GM19023 (cell line): ENCODE results near the gene HOMER3.
"Not testable (repeated sequence)": the region's sequence is repeated elsewhere in the genome, so short reads cannot be mapped to it uniquely, and the experiment has no call there.

Experiments
- ATAC-seq: cut with Tn5 transposase; IDR thresholded peaks from one replicate; pipeline ENCODE4 v1.9.1; 2021; ENCODE audit warnings: mild to moderate bottlenecking, moderate library complexity; ENCODE audit not compliant: unreplicated experiment

The HOMER3 gene

DNA sequence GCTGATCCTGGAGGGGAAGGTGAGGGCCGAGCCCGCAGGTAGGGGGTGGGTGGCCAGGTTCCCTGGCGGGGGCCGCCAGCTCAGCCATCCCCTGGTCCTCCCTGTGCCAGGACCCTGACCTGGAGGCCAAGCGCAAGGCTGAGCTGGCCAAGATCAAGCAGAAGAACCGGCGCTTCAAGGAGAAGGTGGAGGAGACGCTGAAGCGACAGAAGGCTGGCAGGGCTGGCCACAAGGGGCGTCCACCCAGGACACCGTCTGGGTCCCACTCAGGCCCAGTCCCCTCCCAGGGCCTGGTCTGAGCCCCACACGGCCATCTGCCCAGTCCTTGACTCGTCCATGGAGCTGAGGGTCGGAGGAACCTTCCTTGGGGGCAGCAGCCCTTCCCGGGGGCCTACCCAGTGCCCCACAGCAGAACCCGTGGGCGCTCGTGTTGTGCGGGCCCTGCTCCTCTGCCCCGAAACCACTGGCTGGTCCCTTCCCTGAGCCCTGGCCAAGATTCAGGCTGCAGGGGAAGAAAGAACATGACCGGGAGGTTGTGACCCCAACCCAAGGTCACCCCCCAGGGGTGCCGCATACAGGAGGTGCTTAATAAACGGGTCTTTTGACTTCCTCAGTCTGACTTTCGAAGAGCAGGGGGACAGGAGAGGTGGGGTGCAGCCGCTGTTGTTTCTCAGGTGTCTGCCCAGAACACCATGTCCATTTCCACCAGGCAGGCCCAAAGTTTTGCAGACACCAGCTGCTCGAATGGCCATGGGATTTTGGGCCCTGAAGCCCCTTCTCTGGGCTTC, 12.8 kb downstream of the HOMER3 start:
- no peak for ATAC-seq

DNA sequence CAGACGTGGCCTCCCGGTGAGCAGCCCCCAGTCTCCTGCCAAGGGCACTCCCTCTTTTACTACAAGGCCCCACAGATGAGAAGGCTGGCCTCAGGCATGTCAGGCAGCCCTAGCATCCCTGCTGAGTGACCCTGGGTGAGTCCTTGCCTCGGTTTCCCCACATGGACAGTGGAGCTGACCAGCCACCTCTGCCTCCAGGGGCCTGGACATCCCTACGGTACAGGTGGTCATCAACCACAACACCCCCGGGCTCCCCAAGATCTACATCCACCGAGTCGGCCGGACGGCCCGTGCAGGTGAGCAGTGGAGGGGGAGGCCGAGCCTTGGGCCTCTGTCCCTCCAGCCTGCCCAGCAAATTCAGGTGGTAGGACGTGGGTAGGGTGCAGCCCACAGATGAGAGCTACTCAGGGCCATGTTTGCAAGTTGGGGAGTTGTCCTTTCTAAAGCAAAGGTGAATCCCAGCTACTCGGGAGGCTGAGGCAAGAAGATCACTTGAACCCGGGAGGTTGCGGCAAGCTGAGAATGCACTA, 16.3 kb downstream of the HOMER3 start:
- no peak for ATAC-seq

DNA sequence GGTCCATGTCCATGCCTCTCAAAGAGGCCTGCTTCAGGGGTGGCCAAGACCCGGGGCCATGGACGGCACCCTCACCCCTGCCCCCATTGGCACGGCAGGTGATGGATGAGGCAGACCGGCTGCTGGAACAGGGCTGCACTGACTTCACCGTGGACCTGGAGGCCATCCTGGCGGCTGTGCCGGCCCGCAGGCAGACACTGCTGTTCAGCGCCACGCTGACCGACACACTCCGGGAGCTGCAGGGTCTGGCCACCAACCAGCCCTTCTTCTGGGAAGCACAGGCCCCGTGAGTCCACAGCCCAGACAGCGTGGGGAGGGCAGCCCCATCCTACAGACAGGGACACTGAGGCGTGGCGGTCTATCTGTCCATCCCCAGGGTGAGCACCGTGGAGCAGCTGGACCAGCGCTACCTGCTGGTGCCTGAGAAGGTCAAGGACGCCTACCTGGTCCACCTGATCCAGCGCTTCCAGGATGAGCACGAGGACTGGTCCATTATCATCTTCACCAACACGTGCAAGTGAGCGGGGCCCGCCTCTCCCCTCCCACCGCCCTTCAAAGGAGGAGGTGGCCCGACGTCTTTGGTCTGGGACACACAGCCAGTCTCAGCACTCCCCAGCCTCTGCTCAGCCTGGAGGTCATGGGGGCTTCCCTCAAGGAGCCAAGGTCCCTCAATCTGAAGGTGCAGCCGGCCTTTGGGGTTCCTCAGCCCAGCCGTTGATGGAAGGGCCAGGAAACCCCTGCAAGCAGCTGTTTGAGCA, 18.6 kb downstream of the HOMER3 start:
- ATAC-seq: no peak

DNA sequence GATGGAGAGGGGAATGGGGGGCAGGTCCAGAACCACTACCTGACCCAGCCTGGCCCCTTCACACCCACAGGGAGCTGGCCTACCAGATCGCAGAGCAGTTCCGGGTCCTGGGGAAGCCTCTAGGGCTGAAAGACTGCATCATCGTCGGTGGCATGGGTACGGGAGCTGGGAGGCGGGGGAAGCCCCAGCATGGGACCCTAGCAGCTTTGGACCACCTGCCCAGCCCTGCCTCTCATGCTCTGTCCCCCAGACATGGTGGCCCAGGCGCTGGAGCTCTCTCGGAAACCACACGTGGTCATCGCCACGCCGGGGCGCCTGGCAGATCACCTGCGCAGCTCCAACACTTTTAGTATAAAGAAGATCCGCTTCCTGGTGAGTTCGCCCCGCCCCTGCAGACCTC, 19.4 kb downstream of the HOMER3 start:
- no peak for ATAC-seq

DNA sequence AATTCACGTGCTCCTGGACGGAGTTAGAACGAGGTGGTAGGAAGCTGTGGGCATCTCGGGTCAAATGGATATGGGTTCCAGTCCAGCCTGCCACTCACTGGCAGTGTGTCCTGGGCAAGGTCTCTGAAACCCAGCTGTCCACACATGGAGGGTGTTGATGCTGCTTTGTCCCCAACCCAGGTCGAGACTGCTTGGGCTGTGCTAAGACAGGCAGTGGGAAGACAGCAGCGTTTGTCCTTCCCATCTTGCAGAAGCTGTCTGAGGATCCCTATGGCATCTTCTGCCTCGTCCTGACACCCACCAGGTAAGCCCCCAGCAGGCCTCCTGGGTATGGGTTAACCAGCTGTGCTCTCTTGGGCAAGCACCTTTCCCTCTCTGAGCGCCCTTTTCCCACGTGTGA, 20.6 kb downstream of the HOMER3 start:
- ATAC-seq: no peak

GRCh38 chr19:18919900-18920214, 21.2 kb downstream of the HOMER3 start:
- ATAC-seq: no peak

GRCh38 chr19:18919086-18919899, 21.7 kb downstream of the HOMER3 start, which contains the start of the genes COPE and DDX49:
TSS of gene COPE (minus strand) at chr19:18919387. CDS start at chr19:18919348, 39 bp downstream.
TSS of gene DDX49 (plus strand) at chr19:18919715. CDS start at chr19:18919742, 27 bp downstream.
- ATAC-seq: peak; percentile 93

DNA sequence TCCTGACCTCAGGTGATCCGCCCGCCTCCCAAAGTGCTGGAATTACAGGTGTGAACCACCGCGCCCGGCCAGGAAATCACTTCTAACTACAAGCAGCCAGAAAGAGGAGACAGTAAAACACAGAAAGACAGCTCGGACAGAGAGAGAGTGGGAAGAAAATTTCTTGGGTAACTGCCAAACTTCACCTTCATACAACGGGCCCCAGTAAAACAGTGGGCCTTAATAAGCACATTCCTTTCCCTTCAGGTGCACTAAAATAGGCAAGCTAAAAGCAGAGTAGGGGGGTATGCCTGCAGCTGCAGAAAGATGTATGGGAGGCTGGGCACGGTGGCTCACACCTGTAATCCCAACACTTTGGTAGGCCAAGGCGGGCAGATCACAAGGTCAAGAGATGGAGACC, 23.4 kb downstream of the HOMER3 start:
- ATAC-seq: not testable (repeated sequence)

GRCh38 chr19:18915639-18916038, 25.4 kb downstream of the HOMER3 start:
- no peak for ATAC-seq

DNA sequence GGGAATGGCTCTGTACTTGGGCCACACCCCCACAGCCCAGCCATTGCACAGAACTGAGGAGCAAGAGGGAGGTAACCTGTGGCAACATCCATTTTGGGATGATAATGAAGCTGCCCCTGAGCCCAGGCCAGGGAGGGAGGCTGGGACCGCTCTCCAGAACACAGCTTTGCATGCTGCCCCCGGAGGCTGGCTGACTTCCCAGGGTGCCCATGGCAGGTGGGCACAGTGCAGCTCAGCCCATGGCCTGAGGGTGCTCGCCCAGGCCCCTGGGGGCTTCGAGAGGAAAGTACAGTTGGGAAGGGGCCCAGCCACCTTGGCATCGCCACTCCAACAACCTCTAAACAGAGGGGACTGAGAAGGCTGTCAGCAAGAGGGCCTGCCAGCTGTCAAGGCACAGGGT, 27.6 kb downstream of the HOMER3 start:
- ATAC-seq: no peak

DNA sequence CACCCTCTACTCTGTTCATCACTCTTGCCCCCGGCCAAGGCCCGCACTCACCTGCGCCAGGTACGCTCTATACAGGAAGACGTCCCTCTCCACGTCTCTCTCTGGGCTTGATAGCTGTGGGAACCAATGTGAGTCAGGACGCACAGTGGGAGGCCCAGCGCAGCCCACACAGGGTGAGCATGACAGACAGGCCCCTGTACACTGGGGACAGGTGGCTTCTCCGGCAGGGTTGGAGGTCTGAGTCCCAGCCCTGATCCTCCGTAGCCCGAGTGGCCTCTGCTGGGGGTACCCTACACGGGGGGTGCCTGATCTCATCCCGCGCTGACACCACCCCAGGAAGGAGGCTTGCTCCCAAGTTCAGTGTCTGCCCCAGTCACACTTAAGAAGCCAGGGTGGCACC, 28.1 kb downstream of the HOMER3 start:
- no peak for ATAC-seq

DNA sequence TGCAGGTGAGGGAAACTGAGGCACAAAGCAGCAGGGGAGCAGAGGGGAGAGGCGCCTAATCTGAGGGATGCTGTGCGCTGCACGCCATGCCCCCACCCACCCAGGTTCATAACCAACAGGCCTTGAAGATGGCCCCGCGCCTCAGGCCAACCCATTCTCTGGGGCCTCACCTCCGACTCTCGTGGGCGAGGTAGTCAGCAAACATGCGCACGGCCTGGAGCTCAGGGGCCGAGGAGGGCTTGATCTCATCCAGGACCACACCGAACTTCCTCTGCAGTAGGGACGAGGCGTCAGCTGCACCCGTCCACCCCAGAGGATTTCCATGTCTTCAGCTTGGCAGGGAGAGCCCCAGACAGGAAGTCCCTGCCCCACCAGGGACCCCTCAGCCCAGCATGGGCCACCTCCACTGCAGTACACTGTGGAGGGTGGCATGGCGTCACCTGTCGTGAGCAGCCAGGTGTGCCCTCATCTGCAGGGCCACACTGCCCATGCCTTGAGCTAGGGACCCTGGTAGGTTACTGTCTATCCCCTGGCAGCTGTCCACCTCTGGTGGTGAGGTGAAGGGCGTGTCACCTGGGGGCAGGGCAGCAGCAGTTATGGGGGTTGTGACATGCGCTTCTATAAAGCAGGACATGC, 30.1 kb downstream of the HOMER3 start:
- no peak for ATAC-seq

GRCh38 chr19:18910010-18910409, 31.0 kb downstream of the HOMER3 start:
- ATAC-seq: no peak

DNA sequence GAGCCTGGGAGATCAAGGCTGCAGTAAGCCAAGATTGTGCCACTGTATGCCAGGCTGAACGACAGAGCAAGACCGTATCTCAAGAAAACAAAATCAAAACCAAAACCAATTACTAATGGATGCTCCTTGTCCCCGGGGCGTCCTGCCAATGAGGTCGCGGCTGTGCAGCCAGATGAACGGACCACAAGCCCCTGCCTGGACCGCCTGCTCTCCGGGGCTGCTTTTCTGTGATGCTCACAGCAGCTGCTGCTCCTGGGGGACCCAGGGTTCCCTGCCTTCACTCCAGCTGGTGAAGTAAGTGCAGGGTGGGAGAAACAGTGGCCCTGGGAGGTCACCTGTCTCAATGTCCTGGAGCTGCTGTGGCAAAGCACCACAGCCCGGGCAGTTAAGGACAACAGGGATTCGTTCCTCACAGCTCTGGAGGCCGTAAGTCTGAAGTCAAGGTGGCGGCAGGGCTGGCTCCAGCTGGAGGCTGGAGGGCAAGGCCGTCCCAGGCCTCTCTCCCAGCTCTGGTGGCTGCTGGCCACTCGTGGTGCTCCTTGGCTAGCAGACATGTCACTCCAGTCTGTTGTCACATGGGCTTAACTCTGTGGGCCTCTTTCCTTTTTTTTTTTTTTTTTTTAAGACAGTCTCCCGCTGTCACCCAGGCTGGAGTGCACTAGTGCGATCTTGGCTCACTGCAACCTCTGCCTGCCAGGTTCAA, 31.9 kb downstream of the HOMER3 start:
- ATAC-seq: no peak

DNA sequence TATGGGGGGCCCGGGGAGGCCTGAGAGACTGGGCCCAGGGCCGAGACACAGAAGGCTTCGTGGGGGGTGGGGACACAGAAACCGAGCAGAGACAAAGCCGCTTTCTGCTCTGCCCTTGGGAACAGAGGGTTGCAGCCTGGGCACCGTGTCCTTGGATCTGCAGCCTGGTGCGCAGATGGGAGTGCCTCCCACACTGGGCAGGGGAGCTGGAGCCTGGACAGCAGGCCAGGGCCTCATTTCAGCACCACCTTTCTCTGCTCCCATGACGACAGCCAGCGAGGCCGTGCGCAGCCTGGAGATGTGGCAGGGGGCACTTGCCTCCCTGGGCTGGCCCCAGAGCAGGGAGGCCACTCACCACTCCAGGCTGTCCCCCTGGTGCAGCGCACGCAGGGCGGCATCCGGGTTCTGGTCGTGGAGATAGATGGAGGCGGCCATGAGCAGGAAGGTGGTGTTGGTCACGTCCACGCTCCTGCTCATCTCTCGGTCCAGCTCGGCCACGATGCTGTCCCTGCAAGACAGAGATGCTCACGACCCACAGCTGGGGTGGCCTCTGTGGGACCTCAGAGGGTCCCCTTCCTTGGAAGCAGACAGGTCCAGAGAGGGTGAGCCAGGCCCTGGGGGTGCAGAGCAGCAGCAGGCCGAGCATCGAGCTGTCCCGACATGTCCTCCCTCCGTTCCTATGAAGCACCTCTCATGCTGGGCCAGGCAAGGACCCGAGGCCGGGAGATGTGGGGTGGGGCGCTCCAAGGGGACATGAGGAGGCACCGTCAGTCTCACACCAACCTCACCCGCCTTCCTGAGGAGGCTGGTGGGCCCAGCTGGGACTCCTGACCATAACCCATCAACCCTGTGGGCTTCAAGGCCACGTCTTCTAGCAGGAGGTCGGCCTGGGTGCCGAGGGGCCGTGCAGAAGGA, 34.2 kb downstream of the HOMER3 start:
- ATAC-seq: no peak

DNA sequence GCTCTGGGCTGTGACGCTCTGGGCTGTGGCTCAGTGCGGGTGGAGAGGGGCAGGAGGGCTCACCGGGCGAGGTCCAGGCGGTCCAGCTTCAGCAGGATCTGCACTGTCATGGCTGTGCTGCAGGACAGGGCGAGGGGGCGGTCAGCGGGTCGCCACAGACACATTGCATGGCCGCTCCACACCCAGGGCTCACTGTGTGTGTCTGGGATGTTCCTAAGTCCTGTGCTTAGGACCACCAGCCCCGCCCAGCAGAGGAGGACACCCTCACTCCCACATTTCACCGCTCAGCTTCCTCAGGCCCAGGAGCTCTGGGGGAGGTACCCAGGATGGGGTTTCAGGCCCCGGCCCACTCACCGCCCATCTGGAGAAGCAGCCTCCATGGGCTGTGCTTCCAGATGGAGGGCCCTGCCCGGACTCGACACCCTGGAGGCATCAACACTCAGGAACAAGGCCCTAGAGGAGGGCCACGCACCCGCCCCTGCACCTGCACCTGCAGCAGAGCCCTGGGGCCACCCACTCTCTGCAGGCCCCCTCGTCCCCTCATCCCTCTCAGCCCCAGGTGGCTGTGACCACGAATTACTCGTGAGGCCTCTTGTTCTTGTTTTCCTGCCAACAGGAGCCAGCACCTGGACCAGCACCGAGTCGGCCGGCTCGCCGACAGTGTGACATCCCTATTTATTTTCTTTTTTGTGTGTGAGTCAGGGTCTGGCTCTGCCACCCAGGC, 35.3 kb downstream of the HOMER3 start:
- ATAC-seq: no peak

DNA sequence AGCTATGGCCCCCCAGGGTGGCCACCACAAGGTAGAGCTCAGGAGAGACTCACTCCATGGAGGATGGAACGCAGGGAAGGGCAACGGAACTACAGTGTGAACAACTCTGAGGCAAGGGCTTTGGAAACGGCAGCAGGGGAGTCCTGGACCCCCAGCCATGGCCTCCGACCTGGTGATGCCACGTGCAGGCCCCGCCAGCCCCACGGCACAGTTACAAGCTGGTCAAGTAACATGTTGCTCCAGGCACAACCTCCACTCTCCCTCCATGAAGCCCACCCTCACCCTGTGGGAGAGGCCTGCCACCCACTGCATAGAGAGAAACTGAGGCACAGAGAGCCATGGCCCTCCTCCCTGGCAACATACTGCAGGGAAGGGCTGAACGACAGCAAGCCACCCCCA, 36.0 kb downstream of the HOMER3 start:
- no peak for ATAC-seq

GRCh38 chr19:18904334-18905057, 36.5 kb downstream of the HOMER3 start:
- no peak for ATAC-seq
